ENCODE results near the gene GLO1. TPM values are rescaled to one million over a fixed set of nuclear protein-coding genes. Genes with fewer than 3 reads are reported as not detected.

The GLO1 gene
- total and polyA plus RNA-seq, 2 experiments from 2014 or later: 273 TPM

- H3K9me2 ChIP-seq (ENCODE audit: insufficient read depth): no peaks in the 10 kb centered on the region
- no peaks in the 10 kb centered on the region for H3F3A ChIP-seq (replicated peaks; ENCODE audit: low read depth)
- no peak overlapping the region for H3K27ac Mint-ChIP-seq
- H3K27ac ChIP-seq (ENCODE audit: low read depth): no peak overlapping the region
- ATAC-seq: no peak
- no peaks in the 10 kb centered on the region for H3K27me3 Mint-ChIP-seq (ENCODE audit: insufficient read depth, low read depth, poor library complexity)
- no peak overlapping the region for H3K4me3 ChIP-seq
- H2AFZ ChIP-seq: no peak overlapping the region
- no peak overlapping the region for H3K4me3 Mint-ChIP-seq
- no peaks in the 10 kb centered on the region for H3K27me3 ChIP-seq (ENCODE audit: insufficient read depth)
- H3K79me2 ChIP-seq (replicated peaks; ENCODE audit: insufficient read depth): peaks cover 11% of the 10 kb centered on the region
- no peak for TF ChIP-seq EZH2 (IDR thresholded peaks at IDR 0.05; ENCODE audit: low read depth, unreplicated experiment)
- no peak for TF ChIP-seq NANOG (IDR thresholded peaks at IDR 0.05; ENCODE audit: borderline replicate concordance)
- H3K9me3 Mint-ChIP-seq: no peaks in the 10 kb centered on the region
- no peaks in the 10 kb centered on the region for H3K4me1 Mint-ChIP-seq
- DNase-seq (ENCODE audit: low spot score): no peak
- H3K4me2 ChIP-seq: no peak overlapping the region
- H4K20me1 ChIP-seq (replicated peaks; ENCODE audit: insufficient read depth): peaks cover 38% of the 10 kb centered on the region
- H3K4me1 ChIP-seq (ENCODE audit: insufficient read depth): no peaks in the 10 kb centered on the region
- peaks cover 46% of the 10 kb centered on the region for H3K36me3 Mint-ChIP-seq (ENCODE audit: low read depth)
- peaks cover 26% of the 10 kb centered on the region for H3K36me3 ChIP-seq (ENCODE audit: insufficient read depth)
Observed at GRCh38 chr6:38681850-38682249, 21.1 kb downstream of the GLO1 start.

GRCh38 chr6:38679668-38680067 is 23.3 kb downstream of the GLO1 start:
- Histone ChIP-seq H3K27me3 (ENCODE audit: insufficient read depth) (no peaks in the 10 kb centered on the region), H2AFZ (no peak overlapping the region), H4K20me1 (replicated peaks; ENCODE audit: insufficient read depth) (peaks cover 38% of the 10 kb centered on the region; the same call in 1 of the 2 replicates), H3K36me3 (ENCODE audit: insufficient read depth) (peaks cover 31% of the 10 kb centered on the region), H3K4me1 (ENCODE audit: insufficient read depth) (no peaks in the 10 kb centered on the region), H3K79me2 (replicated peaks; ENCODE audit: insufficient read depth) (no peaks in the 10 kb centered on the region), H3K4me3 (no peak overlapping the region), H3K4me2 (no peak overlapping the region), H3K9me2 (ENCODE audit: insufficient read depth) (no peaks in the 10 kb centered on the region), H3F3A (replicated peaks; ENCODE audit: low read depth) (no peaks in the 10 kb centered on the region), H3K27ac (ENCODE audit: low read depth) (no peak overlapping the region)
- Mint-ChIP-seq H3K36me3 (ENCODE audit: low read depth) (peaks cover 60% of the 10 kb centered on the region), H3K27me3 (ENCODE audit: insufficient read depth, low read depth, poor library complexity) (no peaks in the 10 kb centered on the region), H3K9me3 (no peaks in the 10 kb centered on the region), H3K27ac (no peak overlapping the region), H3K4me1 (no peaks in the 10 kb centered on the region), H3K4me3 (no peak overlapping the region)
- ATAC-seq (no peak), DNase-seq (ENCODE audit: low spot score) (no peak)
- TF ChIP-seq JUNB (IDR thresholded peaks at IDR 0.05; ENCODE audit: unreplicated experiment) (no peak), NANOG (IDR thresholded peaks at IDR 0.05; ENCODE audit: borderline replicate concordance) (no peak), CREB1 (CRISPR knock-in tag; IDR thresholded peaks at IDR 0.05; ENCODE audit: low read depth) (no peak), CTCF (conservative IDR thresholded peaks at IDR 0.05; ENCODE audit: low read depth in 2 of 2) (no peak), REST (IDR thresholded peaks at IDR 0.05; ENCODE audit: unreplicated experiment) (no peak), ZNF462 (CRISPR knock-in tag; IDR thresholded peaks at IDR 0.05) (no peak), POLR2AphosphoS5 (IDR thresholded peaks at IDR 0.05; ENCODE audit: low read depth) (no peak), EZH2 (IDR thresholded peaks at IDR 0.05; ENCODE audit: low read depth, unreplicated experiment) (no peak), ZNF331 (CRISPR knock-in tag; IDR thresholded peaks at IDR 0.05; ENCODE audit: low read depth) (no peak), ZNF114 (CRISPR knock-in tag; IDR thresholded peaks at IDR 0.05) (no peak), EZH2phosphoT487 (IDR thresholded peaks at IDR 0.05; ENCODE audit: unreplicated experiment) (no peak)

Measured in GM23338 (cell line).